SU-DHL-6 (cell line): ENCODE results near the gene IL12RB2.

Experiments used
- H2AFZ ChIP-seq: fragments of 200-600 bp; sonication (generic); 2 replicates; pipeline ENCODE4 v1.6.1; 2014; ENCODE audit warnings: low read depth, mild to moderate bottlenecking, moderate library complexity, mixed read lengths, antibody characterized with exemption, low read length; ENCODE audit not compliant: severe bottlenecking
- H3F3A ChIP-seq: fragments of 200-600 bp; shearing (Covaris generic); 2 replicates; pipeline ENCODE4 v1.6.0; 2016; ENCODE audit warnings: antibody characterized with exemption, mild to moderate bottlenecking; ENCODE audit not compliant: insufficient read depth
- H3K27ac ChIP-seq: fragments of 200-600 bp; sonication (generic); 2 replicates; pipeline ENCODE4 v1.5.1; 2016; ENCODE audit warnings: low read depth, mild to moderate bottlenecking, low read length, moderate library complexity, mixed read lengths
- H3K27me3 ChIP-seq: fragments of 200-600 bp; sonication (generic), shearing (Covaris generic); 2 replicates; pipeline ENCODE4 v1.6.0; 2014; ENCODE audit warnings: mild to moderate bottlenecking, low read length
- H3K36me3 ChIP-seq: fragments of 200-600 bp; sonication (generic); 2 replicates; pipeline ENCODE4 v1.6.1; 2014; ENCODE audit warnings: mild to moderate bottlenecking, low read length, mixed read lengths
- H3K4me2 ChIP-seq: fragments of 300-600, 200-600 bp; shearing (Covaris generic), sonication (generic); 2 replicates; pipeline ENCODE4 v1.6.0; 2014; ENCODE audit warnings: low read length, low read depth, mild to moderate bottlenecking; ENCODE audit not compliant: poor library complexity, severe bottlenecking
- H3K4me3 ChIP-seq: fragments of 200-600 bp; sonication (generic); 2 replicates; pipeline ENCODE4 v1.5.1; 2014; ENCODE audit warnings: antibody characterized with exemption, low read length, mild to moderate bottlenecking, mixed read lengths; ENCODE audit not compliant: insufficient read depth, poor library complexity, severe bottlenecking
- H3K79me2 ChIP-seq: fragments of 200-600 bp; sonication (generic); 2 replicates; pipeline ENCODE4 v1.6.1; 2014; ENCODE audit warnings: mild to moderate bottlenecking, low read length, moderate library complexity; ENCODE audit not compliant: insufficient read depth
- H3K9ac ChIP-seq: fragments of 200-600 bp; sonication (generic); 2 replicates; pipeline ENCODE4 v1.7.0; 2014; ENCODE audit warnings: mild to moderate bottlenecking, low read length
- H3K9me2 ChIP-seq: fragments of 200-600 bp; sonication (generic); replicated peaks from 2 replicates; pipeline ENCODE4 v1.6.1; 2014; ENCODE audit warnings: low read length; ENCODE audit not compliant: insufficient read depth
- H3K9me3 ChIP-seq: fragments of 200-600 bp; sonication (generic); 2 replicates; pipeline ENCODE4 v1.6.1; 2014; ENCODE audit warnings: low read length, mixed read lengths; ENCODE audit not compliant: insufficient read depth
- H4K20me1 ChIP-seq: fragments of 200-600 bp; sonication (generic); 2 replicates; pipeline ENCODE4 v1.6.1; 2014; ENCODE audit warnings: low read depth, mild to moderate bottlenecking, antibody characterized with exemption, low read length, moderate library complexity, mixed read lengths
- CTCF ChIP-seq: fragments of 200-600 bp; sonication (generic); IDR thresholded peaks from one replicate; pipeline ENCODE4 v1.5.1; 2017; ENCODE audit warnings: antibody characterized with exemption, mild to moderate bottlenecking, low read length, moderate library complexity; ENCODE audit not compliant: insufficient read depth, poor library complexity, severe bottlenecking
- EZH2phosphoT487 ChIP-seq: fragments of 200-600 bp; sonication (generic), shearing (Covaris generic); conservative IDR thresholded peaks from 2 replicates; pipeline ENCODE4 v1.6.1; 2018; ENCODE audit warnings: mild to moderate bottlenecking, antibody characterized with exemption, low read length, moderate library complexity, mixed read lengths

The IL12RB2 gene

GRCh38 chr1:67307251-67308060 is at the start of gene IL12RB2:
Gene IL12RB2 (plus strand): TSS chr1:67307873. CDS start chr1:67320369, 12,496 bp downstream.
- Histone ChIP-seq H3K27ac (no peak within 1 kb of the TSS), H3K4me3 (no peak within 1 kb of the TSS)

GRCh38 chr1:67261680-67262079 is 46.0 kb upstream of the IL12RB2 start:
- Histone ChIP-seq H3K9me2 (no peaks in the 10 kb centered on the region), H3K9me3 (no peaks in the 10 kb centered on the region), H3K36me3 (no peaks in the 10 kb centered on the region), H3K27me3 (no peaks in the 10 kb centered on the region), H3F3A (no peaks in the 10 kb centered on the region), H2AFZ (no peak overlapping the region), H3K27ac (no peak overlapping the region), H3K4me3 (no peak overlapping the region), H3K4me2 (no peak overlapping the region), H3K79me2 (no peaks in the 10 kb centered on the region), H3K9ac (no peak overlapping the region), H4K20me1 (no peaks in the 10 kb centered on the region)
- TF ChIP-seq CTCF = no peak
- TF ChIP-seq EZH2phosphoT487 = no peak

More at GRCh38 chr1:67307251-67308060, at the start of gene IL12RB2:
- Histone ChIP-seq H3K79me2 (no peaks in the 10 kb centered on the region), H3F3A (no peaks in the 10 kb centered on the region), H4K20me1 (no peaks in the 10 kb centered on the region), H2AFZ (no peak within 1 kb of the TSS), H3K9me2 (no peaks in the 10 kb centered on the region), H3K27me3 (no peaks in the 10 kb centered on the region), H3K9ac (no peak within 1 kb of the TSS), H3K9me3 (no peaks in the 10 kb centered on the region), H3K36me3 (no peaks in the 10 kb centered on the region), H3K4me2 (no peak within 1 kb of the TSS)
- TF ChIP-seq CTCF = no peak
- TF ChIP-seq EZH2phosphoT487 = no peak

- Histone ChIP-seq H3K79me2 (no peaks in the 10 kb centered on the region), H4K20me1 (no peaks in the 10 kb centered on the region), H3K9me2 (no peaks in the 10 kb centered on the region), H2AFZ (no peak overlapping the region), H3K4me3 (no peak overlapping the region), H3K9me3 (no peaks in the 10 kb centered on the region), H3K27ac (no peak overlapping the region), H3K36me3 (no peaks in the 10 kb centered on the region), H3F3A (no peaks in the 10 kb centered on the region), H3K4me2 (no peak overlapping the region), H3K27me3 (no peaks in the 10 kb centered on the region), H3K9ac (no peak overlapping the region)
- TF ChIP-seq CTCF = no peak
- no peak for TF ChIP-seq EZH2phosphoT487
Observed at GRCh38 chr1:67262735-67263134, 44.9 kb upstream of the IL12RB2 start.
